K562 (cell line): ENCODE data around the gene RNF224. TPM values are rescaled to one million over a fixed set of nuclear protein-coding genes. Genes with fewer than 3 reads are reported as not detected.

Experiments
- ASH1L ChIP-seq: fragments of 450-650 bp; IDR thresholded peaks from 2 replicates; pipeline ENCODE4 v1.6.1; 2018; ENCODE audit warnings: borderline replicate concordance, mild to moderate bottlenecking, low read depth; ENCODE audit not compliant: partially characterized antibody
- ATF2 ChIP-seq: sonication (generic); formaldehyde crosslinking; IDR thresholded peaks from 2 replicates; pipeline ENCODE4 v1.8.1; 2022; ENCODE audit warnings: missing genetic modification reagents
- CBFB ChIP-seq: sonication (generic); formaldehyde crosslinking; IDR thresholded peaks from 2 replicates; pipeline ENCODE4 v1.4.0; 2020; ENCODE audit warnings: mild to moderate bottlenecking, missing genetic modification reagents
- CSDE1 ChIP-seq, 2 experiments: fragments of 450-650 bp; IDR thresholded peaks; 2 replicates each; pipeline ENCODE4 v1.6.1; 2016; ENCODE audit warnings: mild to moderate bottlenecking in 1 of 2
- CXXC5 ChIP-seq: fragments of 250-450 bp; sonication (Bioruptor Pico); IDR thresholded peaks from 2 replicates; pipeline ENCODE4 v1.8.0; 2022; ENCODE audit warnings: inconsistent platforms, mild to moderate bottlenecking, moderate library complexity
- GTF2A2 ChIP-seq: IDR thresholded peaks from 2 replicates; pipeline ENCODE4 v1.6.1; 2016; ENCODE audit warnings: mild to moderate bottlenecking, missing genetic modification characterization, missing compliant biosample characterization
- ID3 ChIP-seq, 2 experiments: fragments of 250-450 bp in 1 of 2; fragments of 450-650 bp in 1 of 2; sonication (Bioruptor Pico) in 1 of 2; IDR thresholded peaks; 2 replicates each; pipeline versions ENCODE4 v1.6.1 to v1.8.0; 2016 to 2021; ENCODE audit warnings: mild to moderate bottlenecking in 2 of 2, moderate library complexity in 2 of 2, missing compliant biosample characterization in 1 of 2, missing genetic modification characterization in 1 of 2
- ILF3 ChIP-seq: fragments of 450-650 bp; IDR thresholded peaks from 2 replicates; pipeline ENCODE4 v1.6.1; 2018; ENCODE audit warnings: antibody characterized with exemption, mild to moderate bottlenecking, moderate library complexity, borderline replicate concordance
- KAT7 ChIP-seq: sonication (generic); formaldehyde crosslinking; IDR thresholded peaks from 2 replicates; pipeline ENCODE4 v1.8.0; 2022; ENCODE audit warnings: missing genetic modification reagents, mild to moderate bottlenecking, borderline replicate concordance
- KDM2B ChIP-seq: fragments of 250-450 bp; sonication (Bioruptor Pico); IDR thresholded peaks from 2 replicates; pipeline ENCODE4 v1.8.0; 2021; ENCODE audit warnings: mild to moderate bottlenecking, moderate library complexity
- MTA1 ChIP-seq: fragments of 450-650 bp; IDR thresholded peaks from 2 replicates; pipeline ENCODE4 v1.6.1; 2017; ENCODE audit warnings: borderline replicate concordance
- NEUROD1 ChIP-seq: fragments of 150-350 bp; IDR thresholded peaks from 2 replicates; pipeline ENCODE4 v1.6.1; 2014; ENCODE audit warnings: borderline replicate concordance, low read length, low read depth; ENCODE audit not compliant: partially characterized antibody
- PTTG1 ChIP-seq: fragments of 450-650 bp; IDR thresholded peaks from 2 replicates; pipeline ENCODE4 v1.6.1; 2016; ENCODE audit warnings: low read depth, mild to moderate bottlenecking, missing genetic modification characterization, missing compliant biosample characterization
- SNRNP70 ChIP-seq: fragments of 200-400 bp; formaldehyde crosslinking; optimal IDR thresholded peaks from 2 replicates; pipeline ENCODE3; 2017; ENCODE audit warnings: low read depth, low read length
- XRCC5 ChIP-seq: fragments of 200-400 bp; formaldehyde crosslinking; IDR thresholded peaks from 2 replicates; pipeline ENCODE4 v1.6.1; 2017; ENCODE audit warnings: low read depth, mild to moderate bottlenecking, low read length
- ZNF24 ChIP-seq: fragments of 450-650 bp; IDR thresholded peaks from 2 replicates; pipeline ENCODE4 v1.6.1; 2016
- polyA plus RNA-seq, 8 experiments: library from polyadenylated mRNA; depleted of rRNA in 4 of 8; stranded (reverse) in 5 of 8; unstranded in 3 of 8; fragments of >200 nt; fragmentation: Nextera tagmentation in 2 of 8; fragmentation: Illumina TruSeq in 1 of 8; extraction: Ambion mirVana in 2 of 8; extraction: Trizol in 1 of 8; gene quantifications; 2 replicates each; pipeline versions ENCODE4 v1.2.1 to v1.2.3, GENCODE V29; 2011 to 2014; ENCODE audit warnings: inconsistent platforms in 1 of 8, missing spikeins in 1 of 8
- total RNA-seq, 7 experiments: library from RNA; depleted of rRNA in 6 of 7; stranded (reverse); fragments of >200 nt in 6 of 7; fragmentation: Illumina TruSeq in 2 of 7; extraction: Trizol in 2 of 7; gene quantifications; 2 replicates each; pipeline versions ENCODE4 v1.2.1 to v1.2.3, GENCODE V29; 2011 to 2021; ENCODE audit warnings: low replicate concordance in 1 of 7
- TF ChIP-seq, protein P1 (sequence below): fragments of 450-650 bp; IDR thresholded peaks from 2 replicates; pipeline ENCODE4 v1.6.1; 2017; ENCODE audit warnings: antibody characterized with exemption
- TF ChIP-seq, protein P2 (sequence below): fragments of 200-400 bp; formaldehyde crosslinking; IDR thresholded peaks from 2 replicates; pipeline ENCODE4 v1.6.1; 2017; ENCODE audit warnings: mild to moderate bottlenecking, low read depth, low read length, moderate library complexity
- TF ChIP-seq, protein P3 (sequence below): sonication (generic); formaldehyde crosslinking; IDR thresholded peaks from 2 replicates; pipeline ENCODE4 v1.8.0; 2022; ENCODE audit warnings: mild to moderate bottlenecking, missing genetic modification reagents

The RNF224 gene
- total and polyA plus RNA-seq, 9 of the 15 experiments (the other 6 are each of a cell fraction or from before 2014, with no cell fraction given) = not detected

DNA sequence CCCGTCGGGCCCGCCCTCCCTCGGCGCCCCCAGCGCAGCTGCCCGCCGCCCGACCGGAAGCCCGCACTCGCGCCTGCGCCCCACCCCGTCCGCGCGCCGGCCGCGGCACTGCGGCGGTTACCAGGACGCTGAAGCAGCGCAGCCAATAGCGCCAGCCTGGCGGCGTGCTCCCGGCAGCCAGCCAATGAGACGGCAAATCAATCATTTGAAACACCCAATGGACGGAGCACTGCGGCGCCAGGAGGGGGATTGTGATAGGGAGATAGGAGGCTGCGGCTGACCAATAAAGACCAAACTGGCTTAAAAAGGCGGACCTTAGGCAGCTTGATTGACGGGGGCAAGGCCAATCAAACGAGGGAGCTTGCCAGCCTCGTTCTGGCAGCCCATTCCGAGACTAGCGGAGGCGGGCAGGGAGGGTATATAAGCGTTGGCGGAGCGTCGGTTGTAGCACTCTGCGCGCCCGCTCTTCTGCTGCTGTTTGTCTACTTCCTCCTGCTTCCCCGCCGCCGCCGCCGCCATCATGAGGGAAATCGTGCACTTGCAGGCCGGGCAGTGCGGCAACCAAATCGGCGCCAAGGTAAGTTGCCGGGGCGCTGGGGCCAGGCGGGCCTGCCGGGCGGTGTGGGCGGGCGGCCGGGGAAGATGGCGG is 13.7 kb downstream of the RNF224 start, which contains the start of gene TUBB4B (continued):
- TF ChIP-seq, protein P1, sequence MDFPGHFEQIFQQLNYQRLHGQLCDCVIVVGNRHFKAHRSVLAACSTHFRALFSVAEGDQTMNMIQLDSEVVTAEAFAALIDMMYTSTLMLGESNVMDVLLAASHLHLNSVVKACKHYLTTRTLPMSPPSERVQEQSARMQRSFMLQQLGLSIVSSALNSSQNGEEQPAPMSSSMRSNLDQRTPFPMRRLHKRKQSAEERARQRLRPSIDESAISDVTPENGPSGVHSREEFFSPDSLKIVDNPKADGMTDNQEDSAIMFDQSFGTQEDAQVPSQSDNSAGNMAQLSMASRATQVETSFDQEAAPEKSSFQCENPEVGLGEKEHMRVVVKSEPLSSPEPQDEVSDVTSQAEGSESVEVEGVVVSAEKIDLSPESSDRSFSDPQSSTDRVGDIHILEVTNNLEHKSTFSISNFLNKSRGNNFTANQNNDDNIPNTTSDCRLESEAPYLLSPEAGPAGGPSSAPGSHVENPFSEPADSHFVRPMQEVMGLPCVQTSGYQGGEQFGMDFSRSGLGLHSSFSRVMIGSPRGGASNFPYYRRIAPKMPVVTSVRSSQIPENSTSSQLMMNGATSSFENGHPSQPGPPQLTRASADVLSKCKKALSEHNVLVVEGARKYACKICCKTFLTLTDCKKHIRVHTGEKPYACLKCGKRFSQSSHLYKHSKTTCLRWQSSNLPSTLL = no peak
- TF ChIP-seq, protein P2, sequence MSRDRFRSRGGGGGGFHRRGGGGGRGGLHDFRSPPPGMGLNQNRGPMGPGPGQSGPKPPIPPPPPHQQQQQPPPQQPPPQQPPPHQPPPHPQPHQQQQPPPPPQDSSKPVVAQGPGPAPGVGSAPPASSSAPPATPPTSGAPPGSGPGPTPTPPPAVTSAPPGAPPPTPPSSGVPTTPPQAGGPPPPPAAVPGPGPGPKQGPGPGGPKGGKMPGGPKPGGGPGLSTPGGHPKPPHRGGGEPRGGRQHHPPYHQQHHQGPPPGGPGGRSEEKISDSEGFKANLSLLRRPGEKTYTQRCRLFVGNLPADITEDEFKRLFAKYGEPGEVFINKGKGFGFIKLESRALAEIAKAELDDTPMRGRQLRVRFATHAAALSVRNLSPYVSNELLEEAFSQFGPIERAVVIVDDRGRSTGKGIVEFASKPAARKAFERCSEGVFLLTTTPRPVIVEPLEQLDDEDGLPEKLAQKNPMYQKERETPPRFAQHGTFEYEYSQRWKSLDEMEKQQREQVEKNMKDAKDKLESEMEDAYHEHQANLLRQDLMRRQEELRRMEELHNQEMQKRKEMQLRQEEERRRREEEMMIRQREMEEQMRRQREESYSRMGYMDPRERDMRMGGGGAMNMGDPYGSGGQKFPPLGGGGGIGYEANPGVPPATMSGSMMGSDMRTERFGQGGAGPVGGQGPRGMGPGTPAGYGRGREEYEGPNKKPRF = no peak
- TF ChIP-seq GTF2A2 (tag) = peak; percentile 96
- TF ChIP-seq CXXC5 (CRISPR knock-in tag) = peak; percentile 94
- TF ChIP-seq CBFB = no peak
- no peak for TF ChIP-seq ATF2 (CRISPR knock-in tag)
- TF ChIP-seq, protein P3, sequence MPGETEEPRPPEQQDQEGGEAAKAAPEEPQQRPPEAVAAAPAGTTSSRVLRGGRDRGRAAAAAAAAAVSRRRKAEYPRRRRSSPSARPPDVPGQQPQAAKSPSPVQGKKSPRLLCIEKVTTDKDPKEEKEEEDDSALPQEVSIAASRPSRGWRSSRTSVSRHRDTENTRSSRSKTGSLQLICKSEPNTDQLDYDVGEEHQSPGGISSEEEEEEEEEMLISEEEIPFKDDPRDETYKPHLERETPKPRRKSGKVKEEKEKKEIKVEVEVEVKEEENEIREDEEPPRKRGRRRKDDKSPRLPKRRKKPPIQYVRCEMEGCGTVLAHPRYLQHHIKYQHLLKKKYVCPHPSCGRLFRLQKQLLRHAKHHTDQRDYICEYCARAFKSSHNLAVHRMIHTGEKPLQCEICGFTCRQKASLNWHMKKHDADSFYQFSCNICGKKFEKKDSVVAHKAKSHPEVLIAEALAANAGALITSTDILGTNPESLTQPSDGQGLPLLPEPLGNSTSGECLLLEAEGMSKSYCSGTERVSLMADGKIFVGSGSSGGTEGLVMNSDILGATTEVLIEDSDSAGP (CRISPR knock-in tag) = 0 out of 2 replicates have a peak, but pooled peaks have one; percentile 32
- no peak for TF ChIP-seq ILF3
- no peak for TF ChIP-seq KDM2B (CRISPR knock-in tag)
- no peak for TF ChIP-seq SNRNP70
- no peak for TF ChIP-seq KAT7 (CRISPR knock-in tag)
- no peak for TF ChIP-seq ID3 (CRISPR knock-in tag; IDR thresholded peaks at IDR 0.05)
- TF ChIP-seq ID3 (tag; IDR thresholded peaks at IDR 0.05) = peak; percentile 66
- no peak for TF ChIP-seq MTA1
- no peak for TF ChIP-seq CSDE1 (IDR thresholded peaks at IDR 0.05)
- TF ChIP-seq ZNF24 = no peak
- TF ChIP-seq ASH1L = peak; percentile 99
- no peak for TF ChIP-seq PTTG1
- peak; percentile 100 for TF ChIP-seq NEUROD1
- TF ChIP-seq XRCC5 = no peak
